Endothelial cell of umbilical vein (primary cell): Measurements from ENCODE around the gene SYNJ1. TPM values are rescaled to one million over a fixed set of nuclear protein-coding genes. Genes with fewer than 3 reads are reported as not detected.
"Not testable (repeated sequence)": the region's sequence is repeated elsewhere in the genome, so short reads cannot be mapped to it uniquely, and the experiment has no call there.

Source experiments
- BruUV-seq: library from RNA; stranded (reverse); fragments of 400-500 nt; replicated peaks from 2 replicates; lab custom pipeline; 2021; lab: Mats Ljungman, UMichigan
- CTCF ChIA-PET: fragments of 300-600, 350-600 bp; sonication (Branson Sonifier 250); formaldehyde crosslinking; loops from one replicate; lab custom pipeline; 2021; ENCODE audit warnings: antibody characterized with exemption, inconsistent platforms; lab: Charles Lee
- POLR2A ChIA-PET: fragments of 300-600, 350-600 bp; sonication (Branson Sonifier 250); formaldehyde crosslinking; loops from one replicate; lab custom pipeline; 2021; ENCODE audit warnings: antibody characterized with exemption, inconsistent platforms; lab: Charles Lee
- DNase-seq: peaks from one replicate; pipeline ENCODE4 v3.0.0-alpha.2; 2011; ENCODE audit warnings: low read depth, low spot score
- FAIRE-seq: peaks from 2 replicates; lab custom pipeline; 2011; peaks lifted over from hg19 to GRCh38; lab: Jason Lieb, UNC
- H2AFZ ChIP-seq: 2 replicates; pipeline ENCODE4 v1.6.0; 2012; ENCODE audit warnings: low read depth, low read length, control low read depth, inconsistent platforms
- H3K27ac ChIP-seq: 2 replicates; pipeline ENCODE4 v1.5.1; 2011; ENCODE audit warnings: low read depth, mild to moderate bottlenecking, control low read depth, low read length, moderate library complexity; ENCODE audit not compliant: insufficient read depth
- H3K27me3 ChIP-seq, 2 experiments: 2 replicates each; pipeline versions ENCODE4 v1.6.0 to v1.6.1; 2011; ENCODE audit warnings: low read length in 2 of 2, mixed read lengths in 1 of 2; ENCODE audit not compliant: control insufficient read depth in 2 of 2, insufficient read depth in 2 of 2
- H3K36me3 ChIP-seq, 2 experiments: 2 replicates in 1 of 2; 3 replicates in 1 of 2; pipeline ENCODE4 v1.5.1; 2011; ENCODE audit warnings: low read length in 2 of 2, mild to moderate bottlenecking in 1 of 2, moderate library complexity in 1 of 2; ENCODE audit not compliant: control insufficient read depth in 2 of 2, insufficient read depth in 2 of 2; ENCODE audit errors: extremely low read depth in 1 of 2
- H3K4me1 ChIP-seq: 3 replicates; pipeline ENCODE4 v1.5.1; 2011; ENCODE audit warnings: mild to moderate bottlenecking, low read length; ENCODE audit not compliant: control insufficient read depth, insufficient read depth; ENCODE audit errors: extremely low read depth
- H3K4me2 ChIP-seq: 2 replicates; pipeline ENCODE4 v1.6.1; 2011; ENCODE audit warnings: low read length, control low read depth, mixed read lengths; ENCODE audit not compliant: insufficient read depth
- H3K4me3 ChIP-seq, 3 experiments: fragments of 200-600 bp in 1 of 3; sonication (generic), shearing (Covaris generic) in 1 of 3; replicated peaks in 1 of 3; 2 replicates each; pipeline ENCODE4 v1.5.1; 2011 to 2016; ENCODE audit warnings: control low read depth in 3 of 3, low read length in 3 of 3, mild to moderate bottlenecking in 2 of 3, inconsistent platforms in 1 of 3, low read depth in 1 of 3, moderate library complexity in 1 of 3; ENCODE audit not compliant: insufficient read depth in 1 of 3
- H3K79me2 ChIP-seq: 2 replicates; pipeline ENCODE4 v1.6.0; 2012; ENCODE audit warnings: low read length, inconsistent platforms; ENCODE audit not compliant: control insufficient read depth, insufficient read depth
- H3K9ac ChIP-seq: replicated peaks from 2 replicates; pipeline ENCODE3; 2011; ENCODE audit warnings: low read length, control low read depth; ENCODE audit not compliant: insufficient read depth; ENCODE audit errors: extremely low read depth
- H3K9me1 ChIP-seq: replicated peaks from 3 replicates; pipeline ENCODE4 v1.6.0; 2011; ENCODE audit warnings: mild to moderate bottlenecking, low read length; ENCODE audit not compliant: control insufficient read depth, insufficient read depth; ENCODE audit errors: extremely low read depth
- H3K9me3 ChIP-seq: replicated peaks from 2 replicates; pipeline ENCODE4 v1.5.1; 2012; ENCODE audit warnings: low read length, inconsistent platforms; ENCODE audit not compliant: control insufficient read depth, insufficient read depth
- H4K20me1 ChIP-seq: replicated peaks from 2 replicates; pipeline ENCODE3; 2011; ENCODE audit warnings: mild to moderate bottlenecking, low read length; ENCODE audit not compliant: control insufficient read depth, insufficient read depth; ENCODE audit errors: extremely low read depth
- CTCF ChIP-seq, 2 donors: IDR thresholded peaks; 1 replicate in 1 of 2; 2 replicates in 1 of 2; pipeline ENCODE4 v1.5.1; 2011; ENCODE audit warnings: low read length in 2 of 2, mild to moderate bottlenecking in 2 of 2, moderate library complexity in 2 of 2, control low read depth in 1 of 2, inconsistent platforms in 1 of 2, low read depth in 1 of 2; ENCODE audit not compliant: insufficient read depth in 1 of 2; ENCODE audit errors: extremely low read depth in 1 of 2
- GATA2 ChIP-seq: IDR thresholded peaks from 2 replicates; pipeline ENCODE4 v1.7.0; 2011; ENCODE audit warnings: low read depth, mild to moderate bottlenecking, moderate library complexity, mixed read lengths, low read length; ENCODE audit not compliant: insufficient read length, insufficient read depth
- JUN ChIP-seq: IDR thresholded peaks from 2 replicates; pipeline ENCODE4 v1.6.1; 2011; ENCODE audit warnings: borderline replicate concordance, low read depth; ENCODE audit not compliant: insufficient read length, insufficient read depth
- dilution Hi-C: fragments of 300-500 bp; cut with MboI; formaldehyde crosslinking; loops from one replicate; pipeline ENCODE4 v1.15.0; 2019; ENCODE audit warnings: low sequenced_read_pairs; ENCODE audit not compliant: extremely low pct_ligation_motif_present
- intact Hi-C: fragments of 100-400 bp; cut with micrococcal nuclease; formaldehyde crosslinking; loops from one replicate; pipeline ENCODE4 v1.10.0; 2022
- polyA plus RNA-seq, 4 experiments: library from polyadenylated mRNA; depleted of rRNA in 3 of 4; stranded (reverse) in 3 of 4; unstranded in 1 of 4; fragments of >200 nt; gene quantifications; 2 replicates each; pipeline versions ENCODE4 v1.2.1 to v1.2.3, GENCODE V29; 2011 to 2012; ENCODE audit warnings: missing spikeins in 1 of 4
- total RNA-seq: library from RNA; stranded (reverse); gene quantifications from 2 replicates; pipeline ENCODE4 v1.2.3, GENCODE V29; 2021

Gene SYNJ1
- total and polyA plus RNA-seq, 2 donors (not counting 3 experiments of a cell fraction or from before 2014, with no cell fraction given) = 5.9 to 17.0 TPM

- DNase-seq (peak; percentile 39), FAIRE-seq (no peak)
- H2AFZ ChIP-seq = peak overlapping the region; percentile 31
- dilution Hi-C loops (no loop called here), intact Hi-C loops (loop anchor here (5.0 kb wide), 1 partner anchor 116 kb away; the partner anchor contains the start of gene SYNJ1)
- ChIA-PET CTCF (interaction anchor here (1.6 to 4.3 kb wide), 3 partner anchors 11 to 215 kb away, joined by 4 to 29 read pairs (median 11); no protein-coding TSS in a partner anchor), POLR2A (interaction anchor here (0.5 kb wide), 1 partner anchor 96 kb away, joined by 3 read pairs; no protein-coding TSS in a partner anchor)
- peak overlapping the region; percentile 74 to 99 (median 95) for H3K4me3 ChIP-seq
- peak overlapping the region; percentile 76 for H3K9ac ChIP-seq
- no peaks in the 10 kb centered on the region for H3K27me3 ChIP-seq
- H3K36me3 ChIP-seq = peaks cover 6 to 7% of the 10 kb centered on the region in 2 experiments
- TF ChIP-seq GATA2 (no peak), JUN (no peak), CTCF (IDR thresholded peaks at IDR 0.05; ENCODE audit: extremely low read depth in 1 of 2, insufficient read depth in 1 of 2, low read depth in 1 of 2, low read length in 2 of 2) (no peak)
- peak overlapping the region; percentile 79 for H3K27ac ChIP-seq
- no peaks in the 10 kb centered on the region for H3K9me1 ChIP-seq
- H3K79me2 ChIP-seq = peaks cover 17% of the 10 kb centered on the region
- H3K9me3 ChIP-seq = no peaks in the 10 kb centered on the region
- H3K4me1 ChIP-seq = peaks cover 10% of the 10 kb centered on the region
- peak overlapping the region; percentile 95 for H3K4me2 ChIP-seq
- no peaks in the 10 kb centered on the region for H4K20me1 ChIP-seq
- no TSS peak for BruUV-seq
Measured at GRCh38 chr21:32611471-32611997, 116.3 kb downstream of the SYNJ1 start.

- CTCF ChIA-PET = interaction anchor here (4.3 kb wide), 1 partner anchor 10 kb away, joined by 29 read pairs; no protein-coding TSS in a partner anchor
- H2AFZ ChIP-seq, BruUV-seq, FAIRE-seq, dilution Hi-C loops, H3K9me3 ChIP-seq, DNase-seq, H3K27me3 ChIP-seq, H3K27ac ChIP-seq, H3K9me1 ChIP-seq, POLR2A ChIA-PET, H3K36me3 ChIP-seq, H4K20me1 ChIP-seq, H3K9ac ChIP-seq: not testable (repeated sequence)
- Histone ChIP-seq H3K4me1 (peaks cover 10% of the 10 kb centered on the region), H3K79me2 (peaks cover 17% of the 10 kb centered on the region), H3K4me2 (peak overlapping the region; percentile 52), H3K4me3 (peak overlapping the region in 1 of 3 experiments; percentile 20)
- intact Hi-C loops = loop anchor here (5.0 kb wide), 1 partner anchor 116 kb away; the partner anchor contains the start of gene SYNJ1
Measured at GRCh38 chr21:32610940-32611339, 116.9 kb downstream of the SYNJ1 start.
